T-cell (primary cell): ENCODE data around the gene CPT1A. TPM values are rescaled to one million over a fixed set of nuclear protein-coding genes. Genes with fewer than 3 reads are reported as not detected.

ENCODE experiments used
- ATAC-seq, 4 experiments: fragments of 200-7000 bp in 3 of 4; fragments of 150-1000 bp in 1 of 4; cut with Tn5 transposase; replicated peaks in 1 of 4; 1 replicate in 3 of 4; 2 replicates in 1 of 4; pipeline ENCODE4 v1.10.0; 2021; ENCODE audit warnings: moderate library complexity in 3 of 4, mild to moderate bottlenecking in 2 of 4, moderate number of reproducible peaks in 1 of 4
- CTCF ChIA-PET, 2 donors: fragments of 300-600 bp; sonication (Branson Sonifier 250); formaldehyde crosslinking; loops; one replicate each; lab custom pipeline; 2022; ENCODE audit warnings: antibody characterized with exemption in 2 of 2; lab: Charles Lee
- POLR2A ChIA-PET, 2 donors: fragments of 300-600 bp; sonication (Branson Sonifier 250); formaldehyde crosslinking; loops; one replicate each; lab custom pipeline; 2022; ENCODE audit warnings: antibody characterized with exemption in 2 of 2; lab: Charles Lee
- DNase-seq, 35 experiments: peaks; one replicate each; pipeline versions ENCODE4 v3.0.0 to v3.0.0-alpha.2; 2013 to 2023
- H3K27ac ChIP-seq: one replicate; pipeline ENCODE4 v1.5.1; 2013; ENCODE audit warnings: low read length
- H3K27me3 ChIP-seq, 2 experiments: replicated peaks in 1 of 2; 1 replicate in 1 of 2; 2 replicates in 1 of 2; pipeline versions ENCODE4 v1.6.1 to v1.7.0; 2013; ENCODE audit warnings: low read length in 1 of 2, mixed read lengths in 1 of 2; ENCODE audit not compliant: control insufficient read depth in 2 of 2, insufficient read depth in 2 of 2; ENCODE audit errors: extremely low read depth in 1 of 2
- H3K36me3 ChIP-seq, 2 donors: 1 replicate in 1 of 2; 2 replicates in 1 of 2; pipeline versions ENCODE4 v1.6.1 to v1.7.0; 2013; ENCODE audit warnings: low read length in 1 of 2; ENCODE audit not compliant: control insufficient read depth in 2 of 2, insufficient read depth in 1 of 2; ENCODE audit errors: extremely low read depth in 1 of 2
- H3K4me1 ChIP-seq, 2 experiments: 1 replicate in 1 of 2; 2 replicates in 1 of 2; pipeline versions ENCODE4 v1.6.1 to v1.7.0; 2013; ENCODE audit warnings: low read length in 2 of 2, mixed read lengths in 1 of 2; ENCODE audit not compliant: insufficient read depth in 2 of 2, control insufficient read depth in 1 of 2; ENCODE audit errors: extremely low read depth in 1 of 2
- H3K4me3 ChIP-seq, 2 donors: 1 replicate in 1 of 2; 2 replicates in 1 of 2; pipeline versions ENCODE4 v1.5.1 to v1.7.0; 2013; ENCODE audit warnings: mild to moderate bottlenecking in 2 of 2, low read length in 1 of 2, moderate library complexity in 1 of 2; ENCODE audit not compliant: control insufficient read depth in 1 of 2; ENCODE audit errors: extremely low read depth in 1 of 2
- H3K9me3 ChIP-seq: 2 replicates; pipeline ENCODE4 v1.7.0; 2013
- H3K27ac Mint-ChIP-seq, 2 donors: one replicate each; pipeline ENCODE4 v1.8.0; 2020 to 2021; ENCODE audit warnings: mild to moderate bottlenecking in 2 of 2, mixed read lengths in 2 of 2
- H3K27me3 Mint-ChIP-seq, 2 donors: one replicate each; pipeline ENCODE4 v1.8.0; 2021 to 2022; ENCODE audit warnings: mixed read lengths in 2 of 2
- H3K36me3 Mint-ChIP-seq: one replicate; pipeline ENCODE4 v1.8.0; 2021; ENCODE audit warnings: mixed read lengths
- H3K4me1 Mint-ChIP-seq, 3 donors: one replicate each; pipeline ENCODE4 v1.8.0; 2020 to 2022; ENCODE audit warnings: mixed read lengths in 3 of 3, mild to moderate bottlenecking in 1 of 3
- H3K4me3 Mint-ChIP-seq, 3 donors: one replicate each; pipeline ENCODE4 v1.8.0; 2020 to 2022; ENCODE audit warnings: mild to moderate bottlenecking in 3 of 3, mixed read lengths in 3 of 3, moderate library complexity in 3 of 3
- H3K9me3 Mint-ChIP-seq, 3 donors: one replicate each; pipeline ENCODE4 v1.8.0; 2020 to 2022; ENCODE audit warnings: mixed read lengths in 3 of 3
- WGBS: methylation state at CpG from one replicate; pipeline ENCODE4 v1.1.5; 2013; ENCODE audit warnings: missing lambda C conversion rate; ENCODE audit not compliant: insufficient coverage; 5-methylcytosine and 5-hydroxymethylcytosine counted together
- total RNA-seq, 35 experiments: library from RNA in 6 of 35; stranded (reverse) in 6 of 35; fragments of 120-200 nt in 1 of 35; gene quantifications; one replicate each; pipeline versions ENCODE4 v1.2.1 to v1.2.4 and lab custom pipeline; 2013 to 2026

Gene CPT1A
- total RNA-seq, 5 donors from 2014 or later (not counting 1 experiment from before 2014, with no cell fraction given): 21.2 to 44.1 (median 35.9) TPM

- peak overlapping the region; percentile 62 to 72 for H3K4me3 ChIP-seq
- no peak for ATAC-seq
- Mint-ChIP-seq H3K9me3 (no peaks in the 10 kb centered on the region), H3K27ac (peak overlapping the region; percentile 89 to 91), H3K4me3 (peak overlapping the region; percentile 85 to 88 (median 86)), H3K36me3 (no peaks in the 10 kb centered on the region), H3K27me3 (no peaks in the 10 kb centered on the region), H3K4me1 (peaks cover 55 to 63% (median 58%) of the 10 kb centered on the region in 3 donors)
- CTCF ChIA-PET: interaction anchor here in 1 of 2 donors (0.7 kb wide), 1 partner anchor 16 kb away, joined by 3 read pairs; no protein-coding TSS in a partner anchor
- peak in 6 of 35 experiments; percentile 12 to 42 (median 18) for DNase-seq
- H3K27me3 ChIP-seq: peaks cover 0 to 4% of the 10 kb centered on the region in 2 experiments
- WGBS: 2% methylated on average over 79 of the region's 90 CpGs
- POLR2A ChIA-PET: no interaction called here
- H3K4me1 ChIP-seq: peaks cover 29 to 74% of the 10 kb centered on the region in 2 experiments
- no peaks in the 10 kb centered on the region for H3K9me3 ChIP-seq
- H3K27ac ChIP-seq: peak overlapping the region; percentile 75
- H3K36me3 ChIP-seq: no peaks in the 10 kb centered on the region
These were observed 759 bp downstream of the CPT1A start for GRCh38 chr11:68840661-68841653.

- H3K36me3 Mint-ChIP-seq: no peaks in the 10 kb centered on the region
- Histone ChIP-seq H3K9me3 (no peaks in the 10 kb centered on the region), H3K27ac (peak overlapping the region; percentile 75), H3K36me3 (no peaks in the 10 kb centered on the region), H3K4me3 (peak overlapping the region; percentile 48 to 62), H3K4me1 (peaks cover 29 to 80% of the 10 kb centered on the region in 2 experiments), H3K27me3 (peaks cover 0 to 4% of the 10 kb centered on the region in 2 experiments)
- peaks cover 60 to 71% (median 66%) of the 10 kb centered on the region in 3 donors for H3K4me1 Mint-ChIP-seq
- DNase-seq (peak in 4 of 35 experiments; percentile 6 to 55 (median 14)), ATAC-seq (peak in 2 of 4 experiments; percentile 1 to 19)
- peak overlapping the region; percentile 89 to 91 for H3K27ac Mint-ChIP-seq
- H3K9me3 Mint-ChIP-seq: no peaks in the 10 kb centered on the region
- ChIA-PET CTCF (interaction anchor here in 1 of 2 donors (0.7 kb wide), 1 partner anchor 15 kb away, joined by 3 read pairs; no protein-coding TSS in a partner anchor), POLR2A (no interaction called here)
- H3K27me3 Mint-ChIP-seq: no peaks in the 10 kb centered on the region
- 32% methylated on average over 7 of the region's 19 CpGs for WGBS
- peak overlapping the region; percentile 85 to 88 (median 86) for H3K4me3 Mint-ChIP-seq
These were observed 1.6 kb downstream of the CPT1A start for GRCh38 chr11:68839911-68840641.

GRCh38 chr11:68839054-68839865, 2.5 kb downstream of the CPT1A start:
- H3K36me3 ChIP-seq: no peaks in the 10 kb centered on the region
- Mint-ChIP-seq H3K4me1 (peaks cover 60 to 71% (median 64%) of the 10 kb centered on the region in 3 donors), H3K36me3 (no peaks in the 10 kb centered on the region), H3K9me3 (no peaks in the 10 kb centered on the region), H3K27me3 (no peaks in the 10 kb centered on the region), H3K27ac (peak overlapping the region; percentile 89 to 91), H3K4me3 (peak overlapping the region; percentile 85 to 88 (median 86))
- H3K27me3 ChIP-seq: peaks cover 0 to 4% of the 10 kb centered on the region in 2 experiments
- H3K27ac ChIP-seq: peak overlapping the region; percentile 75
- peak overlapping the region; percentile 48 to 62 for H3K4me3 ChIP-seq
- DNase-seq: peak; percentile 87 to 98 (median 93)
- 2% methylated on average over 61 of the region's 61 CpGs for WGBS
- CTCF ChIA-PET: no interaction called here
- no peaks in the 10 kb centered on the region for H3K9me3 ChIP-seq
- POLR2A ChIA-PET: no interaction called here
- H3K4me1 ChIP-seq: peaks cover 29 to 77% of the 10 kb centered on the region in 2 experiments
- ATAC-seq: peak; percentile 68 to 77 (median 72)

GRCh38 chr11:68838572-68838964, 3.1 kb downstream of the CPT1A start:
- H3K4me1 ChIP-seq: peaks cover 26 to 70% of the 10 kb centered on the region in 2 experiments
- H3K36me3 ChIP-seq: no peaks in the 10 kb centered on the region
- Mint-ChIP-seq H3K4me1 (peaks cover 54 to 67% (median 61%) of the 10 kb centered on the region in 3 donors), H3K4me3 (peak overlapping the region; percentile 85 to 88 (median 86)), H3K9me3 (no peaks in the 10 kb centered on the region), H3K27ac (peak overlapping the region; percentile 89 to 91), H3K27me3 (no peaks in the 10 kb centered on the region), H3K36me3 (no peaks in the 10 kb centered on the region)
- ChIA-PET CTCF (no interaction called here), POLR2A (no interaction called here)
- peaks cover 0 to 4% of the 10 kb centered on the region in 2 experiments for H3K27me3 ChIP-seq
- ATAC-seq: no peak
- H3K27ac ChIP-seq: peak overlapping the region; percentile 75
- H3K4me3 ChIP-seq: peak overlapping the region; percentile 48 to 62
- WGBS: no CpG with 5 or more reads among the region's 8 CpGs
- DNase-seq: peak in 4 of 35 experiments; percentile 6 to 25 (median 13)
- no peaks in the 10 kb centered on the region for H3K9me3 ChIP-seq

GRCh38 chr11:68837583-68838571, 3.8 kb downstream of the CPT1A start:
- no peaks in the 10 kb centered on the region for H3K9me3 Mint-ChIP-seq
- no peaks in the 10 kb centered on the region for H3K36me3 Mint-ChIP-seq
- peaks cover 24 to 64% of the 10 kb centered on the region in 2 experiments for H3K4me1 ChIP-seq
- H3K36me3 ChIP-seq: no peaks in the 10 kb centered on the region
- H3K4me3 Mint-ChIP-seq: peak overlapping the region; percentile 57 to 86 (median 67)
- DNase-seq (no peak), ATAC-seq (no peak)
- CTCF ChIA-PET: no interaction called here
- H3K9me3 ChIP-seq: no peaks in the 10 kb centered on the region
- H3K27me3 ChIP-seq: peaks cover 0 to 4% of the 10 kb centered on the region in 2 experiments
- POLR2A ChIA-PET: no interaction called here
- H3K4me3 ChIP-seq: peak overlapping the region in 1 of 2 donors; percentile 62
- H3K27me3 Mint-ChIP-seq: no peaks in the 10 kb centered on the region
- peaks cover 51 to 68% (median 58%) of the 10 kb centered on the region in 3 donors for H3K4me1 Mint-ChIP-seq
- WGBS: 95% methylated on average over 5 of the region's 17 CpGs
- peak overlapping the region; percentile 75 for H3K27ac ChIP-seq
- H3K27ac Mint-ChIP-seq: peak overlapping the region; percentile 86 to 91
